NCI-H748 treated with DMSO at 0.1 percent for 48 hours (cell line): Measurements from ENCODE around the gene TCFL5.

ENCODE experiments used
- DNase-seq: peaks from one replicate; lab custom pipeline; 2025; lab: John Stamatoyannopoulos, UW

Gene TCFL5

DNA sequence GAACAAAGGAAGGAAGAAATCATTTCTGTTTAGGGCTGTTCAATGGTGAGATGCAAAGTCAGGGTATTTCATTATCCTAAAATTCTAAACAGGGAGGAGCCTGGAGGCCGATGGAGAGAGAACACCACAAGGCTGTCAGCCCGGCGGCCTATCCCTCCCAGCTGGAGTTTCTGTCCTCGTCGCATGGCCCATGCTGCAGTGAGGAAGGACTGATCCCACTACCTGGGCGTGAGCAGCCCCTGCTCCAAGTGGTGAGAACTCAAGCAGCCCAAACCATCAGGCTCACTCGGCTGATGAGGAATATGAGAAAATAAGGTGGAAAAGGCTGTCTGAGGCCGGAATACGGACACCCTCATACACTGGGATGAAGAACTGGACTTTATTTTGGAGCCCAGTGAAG is 33.9 kb upstream of the TCFL5 start:
- DNase-seq: no peak

DNA sequence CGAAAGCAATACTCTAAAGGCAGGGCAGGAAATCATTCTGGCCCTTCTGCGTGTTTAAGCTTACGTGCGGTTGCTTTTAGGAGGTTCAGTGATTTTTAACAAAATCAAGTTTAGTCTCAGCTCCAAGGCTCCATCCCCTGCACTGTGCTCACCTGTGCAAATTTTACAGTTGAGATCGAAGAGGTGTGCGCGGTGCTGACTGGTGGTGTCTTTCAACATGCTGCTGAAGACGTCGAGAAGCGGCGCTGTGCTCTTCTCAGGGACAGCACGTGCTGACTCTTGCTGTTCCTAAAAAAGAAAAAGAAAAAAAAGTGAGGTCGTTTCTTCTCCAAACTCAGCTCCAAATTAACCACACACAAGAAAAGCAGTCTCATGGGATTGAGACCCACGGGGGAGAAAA is 32.6 kb upstream of the TCFL5 start:
- DNase-seq: no peak

GRCh38 chr20:62893700-62894099 is 32.1 kb upstream of the TCFL5 start:
- no peak for DNase-seq

DNA sequence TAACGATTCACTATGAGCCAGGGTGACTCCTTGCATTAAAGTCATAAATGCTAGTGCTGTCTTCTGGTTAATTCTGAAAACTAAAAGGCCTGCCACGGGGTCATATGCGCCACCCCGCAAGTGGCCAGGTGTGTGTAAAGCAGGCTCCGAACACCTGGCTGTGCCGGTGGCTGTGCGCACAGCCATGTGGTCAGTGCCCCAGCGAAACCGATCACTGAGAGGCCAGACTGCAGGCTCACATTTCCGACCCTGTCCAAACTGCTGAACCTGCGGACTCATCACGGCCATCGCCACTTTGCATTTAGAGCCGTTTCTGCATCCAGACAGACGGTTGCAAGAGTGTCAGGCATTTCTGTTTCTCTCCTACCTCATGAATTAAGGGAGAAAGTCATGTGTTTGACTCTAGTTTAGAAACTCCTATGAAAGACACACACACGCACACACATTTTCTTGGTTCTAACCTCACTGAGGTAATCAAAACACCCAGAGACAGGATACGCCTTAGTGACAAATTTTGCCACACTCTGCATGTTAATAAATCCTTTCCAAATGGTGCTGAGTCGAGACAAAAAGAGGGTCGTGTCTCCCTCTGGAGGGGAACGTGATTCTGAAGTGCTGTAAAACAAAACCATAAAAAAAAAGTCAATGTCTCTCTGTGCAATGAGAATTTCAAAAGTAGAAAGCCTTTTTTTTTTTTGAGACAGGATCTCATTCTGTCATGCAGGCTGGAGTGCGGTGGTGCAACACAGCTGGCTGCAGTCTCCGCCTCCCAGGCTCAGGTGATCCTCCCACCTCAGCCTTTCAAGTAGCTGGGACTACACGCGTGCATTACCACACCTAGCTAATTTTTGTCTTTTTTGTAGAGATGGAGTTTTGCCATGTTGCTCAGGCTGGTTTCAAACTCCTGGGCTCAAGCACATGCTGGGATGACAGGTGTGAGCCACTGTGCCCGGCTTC is 31.0 kb upstream of the TCFL5 start:
- no peak for DNase-seq

DNA sequence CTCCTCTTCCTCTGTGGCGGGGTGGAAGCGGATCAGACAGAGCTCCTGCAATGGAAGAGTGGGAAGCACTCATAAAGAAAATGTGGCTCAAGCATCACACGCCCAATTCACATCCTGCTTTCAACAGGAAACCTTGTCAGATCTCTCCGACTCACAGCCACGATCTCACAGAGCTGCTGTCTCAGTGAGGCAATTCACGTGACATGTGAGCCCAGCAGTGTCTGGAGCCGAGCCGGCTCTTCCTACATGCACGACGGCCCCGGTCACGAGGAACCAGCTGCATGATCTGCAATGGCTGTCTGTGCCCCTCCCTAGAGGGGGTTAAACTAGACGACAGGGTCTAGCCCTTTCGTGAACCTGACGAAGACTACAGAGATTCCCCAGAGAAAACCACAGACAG is 29.5 kb upstream of the TCFL5 start:
- no peak for DNase-seq

DNA sequence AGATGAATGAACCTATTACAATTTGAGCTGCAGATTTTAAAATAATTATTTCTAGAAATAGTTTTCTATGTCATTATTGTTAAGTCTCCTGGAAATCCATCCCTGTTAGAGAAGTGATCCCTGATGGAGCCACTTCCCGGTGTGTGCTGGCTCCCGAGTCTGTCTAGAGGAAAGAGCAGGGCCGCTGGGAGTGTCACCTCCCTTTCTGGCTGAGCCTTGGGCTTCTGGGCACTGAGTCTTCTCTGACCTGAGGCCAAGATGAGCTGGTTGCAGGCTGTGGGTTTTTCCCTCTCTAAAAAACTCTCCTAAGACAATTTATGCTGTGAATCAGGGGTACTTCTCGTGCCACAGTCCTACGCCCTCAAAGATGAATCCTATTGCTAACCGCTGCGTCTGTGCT is 28.8 kb upstream of the TCFL5 start:
- DNase-seq: no peak

- DNase-seq: no peak
Observed at GRCh38 chr20:62889871-62890270, 28.2 kb upstream of the TCFL5 start.

- DNase-seq: no peak
Observed at GRCh38 chr20:62889411-62889810, 27.8 kb upstream of the TCFL5 start.

GRCh38 chr20:62888910-62889309 is 27.3 kb upstream of the TCFL5 start:
- DNase-seq: no peak

- DNase-seq: no peak
Observed at GRCh38 chr20:62888406-62888805, 26.8 kb upstream of the TCFL5 start.

DNA sequence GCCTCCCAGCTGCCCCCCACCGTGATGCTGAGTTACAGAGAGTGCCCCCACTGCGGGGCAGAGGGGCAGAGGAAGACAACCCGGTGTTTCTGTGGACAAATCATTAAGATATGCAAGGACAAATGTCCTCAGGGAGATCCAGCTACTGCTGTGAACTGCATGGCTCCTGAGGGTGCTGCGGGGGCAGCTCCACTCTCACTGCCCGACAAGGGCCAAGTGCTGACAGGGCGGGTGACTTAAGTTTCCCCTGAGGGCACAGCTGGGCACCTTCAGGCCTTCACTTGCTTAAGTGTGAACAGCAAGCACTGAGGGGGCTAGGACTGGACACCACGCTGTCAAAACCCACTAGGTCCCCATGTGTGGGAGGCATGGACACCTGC is 26.2 kb upstream of the TCFL5 start:
- no peak for DNase-seq

GRCh38 chr20:62887152-62887859 is 25.7 kb upstream of the TCFL5 start:
- peak; percentile 33 for DNase-seq

DNA sequence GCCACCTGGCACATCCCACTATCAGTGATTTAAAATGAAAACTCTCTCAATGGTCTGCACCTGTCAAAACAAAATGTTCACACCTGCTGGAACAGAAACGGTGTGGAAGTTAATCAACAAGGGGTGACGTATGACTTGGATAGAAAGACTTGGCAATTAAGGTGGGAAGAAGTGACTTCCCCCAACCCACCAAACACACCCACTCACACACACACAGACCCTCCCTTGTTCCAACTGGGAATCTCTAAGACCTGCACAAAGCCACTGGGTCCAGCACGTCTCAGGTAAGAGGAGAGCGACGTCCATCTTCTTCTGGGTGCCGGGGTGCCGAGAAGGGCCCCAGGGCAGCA is 25.1 kb upstream of the TCFL5 start:
- peak; percentile 50 for DNase-seq

DNA sequence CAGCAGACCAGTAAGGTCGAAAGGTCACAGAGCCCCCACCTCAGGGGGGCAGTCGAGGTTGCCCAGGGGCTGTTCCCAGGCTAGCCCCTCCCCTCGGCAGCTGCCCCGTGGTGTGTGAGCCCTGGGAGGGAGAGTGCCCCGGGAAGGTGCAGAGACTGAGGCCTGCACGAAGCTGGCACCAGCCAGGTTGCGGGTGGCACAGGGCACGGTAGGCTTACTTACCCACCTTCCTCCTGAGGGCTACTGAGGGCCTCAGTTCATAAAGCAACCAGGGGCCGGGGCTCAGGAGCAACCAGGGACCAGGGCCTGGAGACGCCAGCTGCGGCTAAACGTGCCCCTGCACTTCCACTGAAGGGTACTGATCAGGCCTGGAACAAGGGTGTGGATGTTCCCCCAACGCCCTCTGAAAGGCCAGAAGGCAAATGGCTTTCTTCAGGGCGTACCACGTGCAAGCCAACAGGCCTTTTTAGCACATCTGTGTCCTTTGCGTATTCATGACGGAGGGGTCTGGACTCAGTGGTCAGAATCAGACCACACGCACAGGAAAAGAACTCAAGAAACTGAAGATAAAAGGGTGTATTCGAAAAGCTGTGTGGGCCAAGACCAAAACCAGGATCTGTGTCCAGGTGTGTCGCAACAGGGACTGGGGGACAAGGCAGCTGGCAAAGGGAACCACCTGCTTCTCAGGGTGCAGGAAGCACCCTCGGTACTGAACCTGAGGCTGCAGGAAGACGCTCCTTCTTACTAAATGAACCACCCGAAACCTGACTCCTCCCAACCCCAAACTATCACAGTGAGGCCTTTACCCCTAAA is 24.5 kb upstream of the TCFL5 start:
- no peak for DNase-seq

- no peak for DNase-seq
Observed at GRCh38 chr20:62885046-62885895, 23.6 kb upstream of the TCFL5 start.

DNA sequence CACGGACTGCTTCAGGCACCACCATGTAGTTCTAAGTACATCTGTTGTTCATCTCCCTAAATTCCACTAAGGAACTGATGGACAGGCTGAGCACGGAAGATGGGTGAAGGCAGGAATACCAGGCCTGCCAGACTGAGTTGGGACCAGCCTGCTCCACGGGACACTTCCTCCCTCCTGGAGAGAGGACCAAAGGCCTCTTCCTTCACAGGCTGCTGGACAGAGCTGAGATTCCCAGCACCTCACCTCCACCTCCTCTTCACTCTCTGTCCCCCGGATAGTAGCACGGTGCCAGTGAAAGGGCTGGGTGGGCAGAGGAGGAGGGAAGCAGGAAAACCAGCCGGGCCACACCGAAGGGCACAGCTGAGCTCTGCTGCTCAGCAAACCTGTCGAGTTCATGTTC is 22.9 kb upstream of the TCFL5 start:
- no peak for DNase-seq

- DNase-seq: no peak
Observed at GRCh38 chr20:62882426-62882825, 20.8 kb upstream of the TCFL5 start.

GRCh38 chr20:62881662-62882395 is 20.2 kb upstream of the TCFL5 start:
- DNase-seq: no peak

- no peak for DNase-seq
Observed at GRCh38 chr20:62880935-62881661, 19.5 kb upstream of the TCFL5 start.
